Measurements from ENCODE around the gene NDE1.

DNA sequence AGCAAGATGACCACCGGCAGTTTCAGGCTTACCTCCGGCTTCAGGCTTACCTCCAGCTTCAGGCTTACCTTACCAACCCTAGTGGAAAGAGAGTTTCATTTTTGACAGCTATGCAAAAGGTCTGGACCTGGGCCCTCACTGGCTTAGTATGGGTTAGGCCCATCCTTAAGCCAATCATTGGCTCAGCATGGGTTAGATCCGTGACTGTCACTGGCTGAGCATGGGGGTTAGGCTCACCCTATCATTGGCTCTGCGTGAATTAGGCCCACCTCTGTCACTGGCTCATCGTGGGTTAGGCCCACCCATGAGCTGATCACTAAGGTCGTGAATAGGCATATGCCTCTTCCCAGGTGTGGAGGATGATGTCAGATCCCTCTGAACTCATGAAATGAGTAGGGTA is 8.1 kb downstream of the NDE1 start:
- TF ChIP-seq, protein P1, sequence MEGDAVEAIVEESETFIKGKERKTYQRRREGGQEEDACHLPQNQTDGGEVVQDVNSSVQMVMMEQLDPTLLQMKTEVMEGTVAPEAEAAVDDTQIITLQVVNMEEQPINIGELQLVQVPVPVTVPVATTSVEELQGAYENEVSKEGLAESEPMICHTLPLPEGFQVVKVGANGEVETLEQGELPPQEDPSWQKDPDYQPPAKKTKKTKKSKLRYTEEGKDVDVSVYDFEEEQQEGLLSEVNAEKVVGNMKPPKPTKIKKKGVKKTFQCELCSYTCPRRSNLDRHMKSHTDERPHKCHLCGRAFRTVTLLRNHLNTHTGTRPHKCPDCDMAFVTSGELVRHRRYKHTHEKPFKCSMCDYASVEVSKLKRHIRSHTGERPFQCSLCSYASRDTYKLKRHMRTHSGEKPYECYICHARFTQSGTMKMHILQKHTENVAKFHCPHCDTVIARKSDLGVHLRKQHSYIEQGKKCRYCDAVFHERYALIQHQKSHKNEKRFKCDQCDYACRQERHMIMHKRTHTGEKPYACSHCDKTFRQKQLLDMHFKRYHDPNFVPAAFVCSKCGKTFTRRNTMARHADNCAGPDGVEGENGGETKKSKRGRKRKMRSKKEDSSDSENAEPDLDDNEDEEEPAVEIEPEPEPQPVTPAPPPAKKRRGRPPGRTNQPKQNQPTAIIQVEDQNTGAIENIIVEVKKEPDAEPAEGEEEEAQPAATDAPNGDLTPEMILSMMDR (IDR thresholded peaks at IDR 0.05), result no peak
- TF ChIP-seq EZH2 (IDR thresholded peaks at IDR 0.05; ENCODE audit: borderline replicate concordance, insufficient read depth, low read depth, low read length, poor library complexity, severe bottlenecking), result no peak
